ENCODE results near the gene BATF. TPM values are rescaled to one million over a fixed set of nuclear protein-coding genes. Genes with fewer than 3 reads are reported as not detected.

Gene BATF
- total RNA-seq, 1 experiment from 2014 or later = 0.69 TPM

- intact Hi-C loops (cut with micrococcal nuclease) = no loop called here
- Histone ChIP-seq H3K4me1 (ENCODE audit: control insufficient read depth in 1 of 2, insufficient read depth in 2 of 2, low read length in 2 of 2) (no peaks in the 10 kb centered on the region), H4K20me1 (ENCODE audit: insufficient read depth) (no peaks in the 10 kb centered on the region), H2AFZ (ENCODE audit: low read depth, low read length, poor library complexity, severe bottlenecking) (no peak overlapping the region), H3K9me2 (ENCODE audit: insufficient read depth) (no peaks in the 10 kb centered on the region), H3K9ac (ENCODE audit: low read length) (no peak overlapping the region), H3K4me3 (replicated peaks in 1 of 2; ENCODE audit: low read depth in 1 of 2, low read length in 2 of 2) (no peak overlapping the region), H3K27ac (ENCODE audit: low read depth, low read length) (no peak overlapping the region), H3K4me2 (ENCODE audit: low read length) (no peak overlapping the region), H3K9me3 (ENCODE audit: control insufficient read depth in 1 of 2, insufficient read depth in 1 of 2, low read depth in 1 of 2, low read length in 2 of 2) (no peaks in the 10 kb centered on the region), H3K36me3 (ENCODE audit: control insufficient read depth in 1 of 2, insufficient read depth in 2 of 2, low read length in 2 of 2) (no peaks in the 10 kb centered on the region), H3K27me3 (ENCODE audit: insufficient read depth, low read length) (no peaks in the 10 kb centered on the region), H3K79me2 (ENCODE audit: insufficient read depth, low read length) (no peaks in the 10 kb centered on the region)
- ATAC-seq (no peak), DNase-seq (ENCODE audit: low read depth, low spot score) (no peak)
- ChIA-PET POLR2A (no interaction called here), CTCF (no interaction called here), RAD21 (ENCODE audit: low non-redundant PET in 1 of 2, low total read pairs in 2 of 2, uncharacterized antibody in 2 of 2, unreplicated experiment in 2 of 2) (no interaction called here)
- no TSS peak for BruUV-seq (replicated peaks)
- no peak for TF ChIP-seq SRF (IDR thresholded peaks at IDR 0.05; ENCODE audit: low read depth)
- no peak for TF ChIP-seq EZH2phosphoT487 (IDR thresholded peaks at IDR 0.05; ENCODE audit: borderline replicate concordance)
- no peak for TF ChIP-seq EZH2 (IDR thresholded peaks at IDR 0.05)
- TF ChIP-seq TCF7L2 (IDR thresholded peaks at IDR 0.05; ENCODE audit: borderline replicate concordance, extremely low read depth, insufficient read depth, insufficient read length) = no peak
- TF ChIP-seq RAD21 (IDR thresholded peaks at IDR 0.05; ENCODE audit: low read depth) = no peak
- no peak for TF ChIP-seq SP1 (IDR thresholded peaks at IDR 0.05; ENCODE audit: low read depth)
- TF ChIP-seq ZBTB33 (IDR thresholded peaks at IDR 0.05; ENCODE audit: extremely low read depth, insufficient replicate concordance, low read length) = no peak
- no peak for TF ChIP-seq POLR2AphosphoS5 (IDR thresholded peaks at IDR 0.05; ENCODE audit: low read depth, low read length)
These were observed 28.6 kb upstream of the BATF start for GRCh38 chr14:75493592-75494087.

GRCh38 chr14:75494896-75495295 lies 27.4 kb upstream of the BATF start:
- Histone ChIP-seq H3K4me1 (ENCODE audit: control insufficient read depth in 1 of 2, insufficient read depth in 2 of 2, low read length in 2 of 2) (no peaks in the 10 kb centered on the region), H3K4me2 (ENCODE audit: low read length) (no peak overlapping the region), H3K36me3 (ENCODE audit: control insufficient read depth in 1 of 2, insufficient read depth in 2 of 2, low read length in 2 of 2) (no peaks in the 10 kb centered on the region), H4K20me1 (ENCODE audit: insufficient read depth) (no peaks in the 10 kb centered on the region), H3K4me3 (replicated peaks in 1 of 2; ENCODE audit: low read depth in 1 of 2, low read length in 2 of 2) (no peak overlapping the region), H3K27ac (ENCODE audit: low read depth, low read length) (no peak overlapping the region), H2AFZ (ENCODE audit: low read depth, low read length, poor library complexity, severe bottlenecking) (no peak overlapping the region), H3K27me3 (ENCODE audit: insufficient read depth, low read length) (no peaks in the 10 kb centered on the region), H3K9me2 (ENCODE audit: insufficient read depth) (no peaks in the 10 kb centered on the region), H3K79me2 (ENCODE audit: insufficient read depth, low read length) (no peaks in the 10 kb centered on the region), H3K9me3 (ENCODE audit: control insufficient read depth in 1 of 2, insufficient read depth in 1 of 2, low read depth in 1 of 2, low read length in 2 of 2) (no peaks in the 10 kb centered on the region), H3K9ac (ENCODE audit: low read length) (no peak overlapping the region)
- ATAC-seq = no peak
- intact Hi-C loops (cut with micrococcal nuclease) = no loop called here
- ChIA-PET RAD21 (ENCODE audit: low non-redundant PET in 1 of 2, low total read pairs in 2 of 2, uncharacterized antibody in 2 of 2, unreplicated experiment in 2 of 2) (no interaction called here), CTCF (interaction anchor here (1.5 kb wide), 1 partner anchor 66 kb away, joined by 4 read pairs; no protein-coding TSS in a partner anchor), POLR2A (no interaction called here)
- no peak for DNase-seq (ENCODE audit: low read depth, low spot score)
- no peak for TF ChIP-seq RAD21 (IDR thresholded peaks at IDR 0.05; ENCODE audit: low read depth)
- TF ChIP-seq JUND (IDR thresholded peaks at IDR 0.05) = no peak
- no peak for TF ChIP-seq SIN3A (IDR thresholded peaks at IDR 0.05; ENCODE audit: low read depth)
- no peak for TF ChIP-seq REST (IDR thresholded peaks at IDR 0.05; ENCODE audit: low read depth)
- TF ChIP-seq EGR1 (IDR thresholded peaks at IDR 0.05; ENCODE audit: low read depth) = no peak
- BruUV-seq (replicated peaks) = no TSS peak
